HT1080 (cell line): ENCODE results near the gene NTSR1. TPM values are rescaled to one million over a fixed set of nuclear protein-coding genes. Genes with fewer than 3 reads are reported as not detected.

ENCODE experiments used
- DNase-seq: peaks from one replicate; pipeline ENCODE4 v3.0.0-alpha.2; 2015; ENCODE audit warnings: low read depth
- total RNA-seq: library from RNA; depleted of rRNA; stranded (reverse); fragments of >200 nt; shearing (Covaris generic); gene quantifications from 2 replicates; pipeline ENCODE4 v1.2.3, GENCODE V29; 2014

Gene NTSR1
- total RNA-seq, 1 experiment from 2014 or later = 0.19 TPM

GRCh38 chr20:62753626-62754025, 45.0 kb downstream of the NTSR1 start:
- DNase-seq = no peak

- DNase-seq = no peak
Measured at GRCh38 chr20:62754122-62754990, 45.7 kb downstream of the NTSR1 start.

- DNase-seq = no peak
Measured at GRCh38 chr20:62754991-62755356, 46.3 kb downstream of the NTSR1 start.

- DNase-seq = no peak
Measured at GRCh38 chr20:62755817-62756724, 47.4 kb downstream of the NTSR1 start.

GRCh38 chr20:62758226-62758912, 49.7 kb downstream of the NTSR1 start:
- no peak for DNase-seq

- DNase-seq = no peak
Measured at GRCh38 chr20:62759981-62760431, 51.4 kb downstream of the NTSR1 start.

- no peak for DNase-seq
Measured at GRCh38 chr20:62760471-62760855, 51.8 kb downstream of the NTSR1 start.

- no peak for DNase-seq
Measured at GRCh38 chr20:62760856-62761758, 52.5 kb downstream of the NTSR1 start.

GRCh38 chr20:62761759-62762131, 53.1 kb downstream of the NTSR1 start:
- no peak for DNase-seq

- no peak for DNase-seq
Measured at GRCh38 chr20:62762376-62762775, 53.7 kb downstream of the NTSR1 start.

GRCh38 chr20:62762801-62763368, 54.2 kb downstream of the NTSR1 start:
- no peak for DNase-seq

- no peak for DNase-seq
Measured at GRCh38 chr20:62763404-62763803, 54.8 kb downstream of the NTSR1 start.

GRCh38 chr20:62764156-62764935, 55.7 kb downstream of the NTSR1 start:
- DNase-seq = no peak

GRCh38 chr20:62765021-62765420, 56.4 kb downstream of the NTSR1 start:
- DNase-seq = no peak

GRCh38 chr20:62765432-62766070, 56.9 kb downstream of the NTSR1 start:
- DNase-seq = no peak

GRCh38 chr20:62766071-62766450, 57.4 kb downstream of the NTSR1 start:
- no peak for DNase-seq

GRCh38 chr20:62766716-62767115, 58.1 kb downstream of the NTSR1 start:
- no peak for DNase-seq

- no peak for DNase-seq
Measured at GRCh38 chr20:62768234-62768546, 59.6 kb downstream of the NTSR1 start.
